GM21423 (cell line): ENCODE measurements around the gene KCTD7.
"Not testable (repeated sequence)": the region's sequence is repeated elsewhere in the genome, so short reads cannot be mapped to it uniquely, and the experiment has no call there.

ENCODE experiments used
- ATAC-seq: cut with Tn5 transposase; IDR thresholded peaks from one replicate; pipeline ENCODE4 v1.9.1; 2021; ENCODE audit warnings: mild to moderate bottlenecking, moderate library complexity; ENCODE audit not compliant: unreplicated experiment

KCTD7 gene

DNA sequence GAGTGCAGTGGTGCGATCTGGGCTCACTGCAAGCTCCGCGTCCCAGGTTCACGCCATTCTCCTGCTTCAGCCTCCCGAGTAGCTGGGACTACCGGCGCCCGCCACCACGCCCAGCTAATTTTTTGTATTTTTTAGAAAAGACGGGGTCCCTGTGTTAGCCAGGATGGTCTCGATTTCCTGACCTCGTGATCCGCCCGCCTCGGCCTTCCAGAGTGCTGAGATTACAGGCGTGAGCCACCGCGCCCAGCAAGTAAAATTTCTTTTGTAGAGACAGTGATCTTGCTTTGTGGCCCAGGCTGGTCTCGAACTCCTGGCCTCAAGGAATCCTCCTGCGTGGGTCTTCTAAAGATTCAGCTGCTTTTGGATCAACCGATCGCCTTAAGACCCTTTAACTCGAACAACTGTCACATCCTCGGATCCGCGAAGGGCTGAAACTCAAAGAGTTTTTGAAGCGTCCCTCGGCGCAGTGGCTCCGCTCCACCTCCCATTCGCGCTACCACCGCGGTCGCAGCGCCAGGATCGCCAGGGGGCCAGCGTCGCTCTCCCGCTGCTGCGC, 25.1 kb downstream of the KCTD7 start:
- ATAC-seq, result not testable (repeated sequence)

GRCh38 chr7:66654275-66655112, 25.8 kb downstream of the KCTD7 start:
- ATAC-seq, result peak; percentile 90

- not testable (repeated sequence) for ATAC-seq
These were observed 26.6 kb downstream of the KCTD7 start for GRCh38 chr7:66655113-66655806.

DNA sequence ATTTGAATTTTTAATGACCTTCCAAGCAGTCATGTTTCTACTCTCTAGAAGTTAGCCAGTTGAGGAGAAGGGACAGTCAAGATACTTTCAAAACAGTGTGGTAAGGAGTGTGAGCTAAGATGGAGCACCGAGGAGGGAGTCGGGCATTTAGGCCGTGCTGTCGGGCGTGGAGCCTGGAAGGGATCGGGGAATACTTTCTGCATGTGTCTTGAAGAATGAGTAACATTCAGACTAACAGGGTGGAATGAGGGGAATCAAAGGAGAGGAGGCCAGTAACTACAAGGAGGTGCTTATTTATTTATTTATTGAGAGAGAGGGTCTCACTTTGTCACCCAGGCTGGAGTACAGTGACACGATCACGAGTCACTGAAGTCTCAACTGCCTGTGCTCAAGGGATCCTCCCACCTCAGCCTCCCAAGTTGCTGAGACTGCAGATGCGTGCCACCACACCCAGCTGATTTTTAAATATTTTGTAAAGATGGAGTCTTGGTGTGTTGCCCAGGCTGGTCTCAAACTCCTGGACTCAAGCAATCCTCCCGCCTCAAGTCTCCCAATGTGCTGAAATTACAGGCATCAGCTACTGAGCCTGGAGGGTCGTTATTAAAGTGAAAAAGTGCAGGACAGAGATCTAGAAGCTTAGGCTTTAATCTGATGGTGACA, 27.3 kb downstream of the KCTD7 start:
- ATAC-seq, result not testable (repeated sequence)

- no peak for ATAC-seq
These were observed 29.1 kb downstream of the KCTD7 start for GRCh38 chr7:66657798-66658197.

- no peak for ATAC-seq
These were observed 34.1 kb downstream of the KCTD7 start for GRCh38 chr7:66662646-66663264.

- no peak for ATAC-seq
These were observed 36.1 kb downstream of the KCTD7 start for GRCh38 chr7:66664590-66665293.

DNA sequence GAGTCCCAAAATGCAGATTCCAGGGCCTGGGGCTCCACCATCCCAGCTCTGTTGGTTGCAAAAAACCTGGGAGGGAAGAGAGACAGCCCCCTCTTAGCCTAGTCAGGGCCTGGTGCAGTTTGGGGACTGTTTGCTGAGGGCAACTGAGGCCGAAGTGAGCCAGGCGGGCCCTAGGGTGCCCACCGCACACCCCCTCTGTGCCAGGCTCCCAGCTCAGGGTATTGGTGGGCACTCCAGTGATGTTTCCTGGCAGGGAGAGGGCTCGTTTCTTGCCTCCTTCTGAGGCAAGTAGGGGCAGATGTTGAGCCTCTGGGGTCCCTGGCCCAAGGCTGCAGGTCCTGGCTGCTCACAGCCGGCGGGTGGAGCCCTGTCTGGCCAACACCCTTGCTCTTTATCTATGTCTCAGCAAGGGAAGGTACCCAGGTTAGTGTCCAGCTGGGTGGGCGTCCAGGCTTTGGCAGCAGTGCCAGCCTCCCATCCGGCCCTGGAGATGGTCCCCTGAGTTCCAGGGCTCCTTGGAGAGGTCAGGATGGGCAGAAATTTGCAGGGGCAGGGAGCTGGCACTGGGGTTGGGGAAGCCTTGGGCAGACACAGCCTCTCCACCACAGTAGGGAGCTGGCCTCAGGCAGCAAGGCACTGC, 37.8 kb downstream of the KCTD7 start:
- ATAC-seq, result no peak

- no peak for ATAC-seq
These were observed 38.5 kb downstream of the KCTD7 start for GRCh38 chr7:66667023-66667728.

DNA sequence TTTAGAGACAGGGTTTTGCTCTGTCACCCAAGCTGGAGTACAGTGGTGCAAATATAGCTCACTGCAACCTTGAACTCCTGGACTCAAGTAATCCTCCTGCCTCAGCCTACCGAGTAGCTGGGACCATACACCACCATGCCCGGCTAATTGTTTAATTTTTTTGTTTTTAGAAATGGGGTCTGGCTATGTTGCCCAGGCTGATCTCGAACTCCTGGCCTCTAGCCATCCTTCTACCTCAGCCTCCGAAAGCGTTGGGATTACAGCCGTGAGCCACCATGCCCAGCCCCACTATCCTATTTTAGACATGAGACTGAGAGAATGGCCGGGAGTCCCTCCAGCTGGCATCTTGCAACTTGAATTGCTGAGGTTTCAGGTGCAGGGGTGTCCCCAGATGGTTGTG, 39.4 kb downstream of the KCTD7 start:
- no peak for ATAC-seq

GRCh38 chr7:66668677-66669076, 40.0 kb downstream of the KCTD7 start:
- no peak for ATAC-seq

- ATAC-seq, result no peak
These were observed 40.4 kb downstream of the KCTD7 start for GRCh38 chr7:66669088-66669487.

- ATAC-seq, result no peak
These were observed 40.8 kb downstream of the KCTD7 start for GRCh38 chr7:66669496-66669895.

- ATAC-seq, result no peak
These were observed 42.4 kb downstream of the KCTD7 start for GRCh38 chr7:66671034-66671433.

DNA sequence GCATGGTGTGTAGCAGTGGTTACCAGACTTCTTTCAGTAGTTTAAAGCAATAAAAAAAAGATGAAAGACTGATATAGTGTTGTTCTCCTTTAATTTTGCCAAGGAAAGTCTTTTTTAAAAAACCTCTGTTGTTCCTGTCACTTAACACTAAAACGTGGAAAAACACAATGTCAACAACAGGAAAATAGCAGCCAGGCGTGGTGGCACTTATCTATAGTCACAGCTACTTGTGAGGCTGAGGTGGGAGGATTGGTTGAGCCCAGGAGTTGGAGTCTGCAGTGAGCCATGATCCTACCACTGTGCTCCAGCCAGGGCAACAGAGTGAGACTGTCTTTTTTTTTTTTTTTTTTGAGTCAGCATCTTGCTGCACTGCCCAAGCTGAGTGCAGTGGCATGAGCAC, 42.8 kb downstream of the KCTD7 start:
- ATAC-seq, result not testable (repeated sequence)

GRCh38 chr7:66672432-66673123, 43.9 kb downstream of the KCTD7 start:
- ATAC-seq, result not testable (repeated sequence)

GRCh38 chr7:66673124-66673640, 44.5 kb downstream of the KCTD7 start:
- ATAC-seq, result not testable (repeated sequence)

GRCh38 chr7:66679633-66680244, 51.1 kb downstream of the KCTD7 start:
- ATAC-seq, result no peak
